ENCODE measurements around the gene IRF2BP1.
A peak's percentile ranks its signal among the peaks of the same experiment; 100 is the strongest.
"Not testable (repeated sequence)": the region's sequence is repeated elsewhere in the genome, so short reads cannot be mapped to it uniquely, and the experiment has no call there.

The IRF2BP1 gene

GRCh38 chr19:45881082-45881908, 4.6 kb downstream of the IRF2BP1 start:
- no peak for DNase-seq

GRCh38 chr19:45879971-45880370, 6.0 kb downstream of the IRF2BP1 start:
- no peak for DNase-seq

GRCh38 chr19:45879055-45879454, 6.9 kb downstream of the IRF2BP1 start:
- no peak for DNase-seq

DNA sequence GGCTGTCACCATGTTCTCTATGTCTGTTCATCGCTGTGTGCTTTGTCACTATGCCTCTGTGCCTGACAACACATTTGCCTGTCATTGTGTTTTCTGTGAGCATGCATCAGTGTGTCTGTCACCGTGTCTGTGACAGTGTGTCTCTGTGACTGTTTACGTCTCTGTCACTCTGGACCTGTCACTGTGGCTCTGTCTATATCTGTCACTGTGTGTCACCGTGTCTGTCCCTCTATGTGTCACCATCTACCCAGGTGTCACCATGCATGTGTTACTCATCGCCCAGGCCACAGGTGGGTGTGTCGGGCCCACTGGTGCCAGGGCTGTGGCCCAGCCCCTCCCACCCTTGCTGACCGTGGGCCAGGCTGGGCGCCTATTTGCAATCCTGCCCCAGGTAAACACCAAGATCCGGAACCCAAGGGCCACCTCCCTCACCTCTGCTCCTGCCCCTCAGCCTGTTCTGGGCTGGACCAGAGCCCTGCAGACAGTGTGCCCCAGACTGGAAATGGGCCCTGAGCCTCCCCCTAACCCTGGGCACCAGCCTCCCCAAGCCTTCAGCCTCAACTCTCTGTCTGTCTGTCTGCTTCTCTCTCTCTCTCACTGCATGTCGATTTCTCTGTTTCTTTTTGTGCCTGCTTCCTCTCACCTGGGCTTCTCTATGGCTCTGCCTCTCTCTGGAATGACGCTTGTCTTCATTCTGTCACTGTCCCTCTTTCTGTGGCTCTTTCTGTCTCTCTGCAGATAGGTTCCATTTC, 7.7 kb downstream of the IRF2BP1 start:
- DNase-seq, result no peak

DNA sequence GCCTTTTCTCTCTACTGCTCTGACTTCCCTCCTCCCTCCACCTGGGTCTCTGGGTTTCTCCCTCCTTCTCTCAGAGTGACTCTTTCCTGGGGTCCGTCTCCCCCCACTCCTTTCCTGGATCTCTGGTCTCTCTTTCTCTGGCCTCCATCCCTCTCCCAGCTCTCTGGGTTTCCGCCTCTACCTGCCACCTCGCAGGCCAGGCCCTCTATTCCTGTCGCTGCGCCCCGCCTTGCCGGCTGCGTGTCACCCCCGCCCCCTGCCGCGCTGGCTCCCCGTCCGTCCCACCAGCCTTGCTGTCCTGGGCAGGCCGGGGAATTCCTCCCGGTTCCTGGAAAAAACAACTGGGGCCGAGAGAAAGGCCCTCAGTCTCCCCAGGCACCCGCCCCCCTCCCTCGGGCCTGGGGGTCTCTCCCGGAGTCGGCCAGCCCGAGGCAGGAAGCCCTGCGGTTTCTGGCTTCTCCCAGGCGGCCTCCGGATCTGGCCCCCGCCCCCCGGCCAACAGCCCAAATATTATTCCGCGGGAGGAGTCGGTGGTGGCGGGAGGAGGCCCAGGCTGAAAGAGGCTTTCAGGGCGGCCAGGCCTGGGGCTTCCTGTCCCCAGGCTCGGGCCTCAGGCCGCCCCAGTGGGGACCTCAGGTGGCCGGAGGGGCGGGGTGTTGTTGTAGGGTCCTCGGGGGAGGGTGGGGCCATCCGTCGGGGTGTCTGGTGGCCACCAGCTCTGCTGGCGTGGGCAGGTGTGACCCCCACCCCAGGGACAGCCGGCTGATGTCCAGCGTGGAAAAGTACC, 9.3 kb downstream of the IRF2BP1 start:
- no peak for DNase-seq

- DNase-seq, result no peak
These were observed 9.9 kb downstream of the IRF2BP1 start for GRCh38 chr19:45876161-45876410.

- no peak for DNase-seq
These were observed 11.3 kb downstream of the IRF2BP1 start for GRCh38 chr19:45874620-45874966.

- no peak for DNase-seq
These were observed 12.6 kb downstream of the IRF2BP1 start for GRCh38 chr19:45873219-45873772.

- DNase-seq, result no peak
These were observed 13.6 kb downstream of the IRF2BP1 start for GRCh38 chr19:45872095-45872919.

GRCh38 chr19:45870798-45871197, 15.1 kb downstream of the IRF2BP1 start:
- no peak for DNase-seq

- not testable (repeated sequence) for DNase-seq
These were observed 18.7 kb downstream of the IRF2BP1 start for GRCh38 chr19:45867241-45867640.

GRCh38 chr19:45866400-45867176, 19.4 kb downstream of the IRF2BP1 start:
- DNase-seq, result no peak

- no peak for DNase-seq
These were observed 20.5 kb downstream of the IRF2BP1 start for GRCh38 chr19:45865269-45865948.

GRCh38 chr19:45864629-45865082, 21.3 kb downstream of the IRF2BP1 start:
- DNase-seq, result no peak

DNA sequence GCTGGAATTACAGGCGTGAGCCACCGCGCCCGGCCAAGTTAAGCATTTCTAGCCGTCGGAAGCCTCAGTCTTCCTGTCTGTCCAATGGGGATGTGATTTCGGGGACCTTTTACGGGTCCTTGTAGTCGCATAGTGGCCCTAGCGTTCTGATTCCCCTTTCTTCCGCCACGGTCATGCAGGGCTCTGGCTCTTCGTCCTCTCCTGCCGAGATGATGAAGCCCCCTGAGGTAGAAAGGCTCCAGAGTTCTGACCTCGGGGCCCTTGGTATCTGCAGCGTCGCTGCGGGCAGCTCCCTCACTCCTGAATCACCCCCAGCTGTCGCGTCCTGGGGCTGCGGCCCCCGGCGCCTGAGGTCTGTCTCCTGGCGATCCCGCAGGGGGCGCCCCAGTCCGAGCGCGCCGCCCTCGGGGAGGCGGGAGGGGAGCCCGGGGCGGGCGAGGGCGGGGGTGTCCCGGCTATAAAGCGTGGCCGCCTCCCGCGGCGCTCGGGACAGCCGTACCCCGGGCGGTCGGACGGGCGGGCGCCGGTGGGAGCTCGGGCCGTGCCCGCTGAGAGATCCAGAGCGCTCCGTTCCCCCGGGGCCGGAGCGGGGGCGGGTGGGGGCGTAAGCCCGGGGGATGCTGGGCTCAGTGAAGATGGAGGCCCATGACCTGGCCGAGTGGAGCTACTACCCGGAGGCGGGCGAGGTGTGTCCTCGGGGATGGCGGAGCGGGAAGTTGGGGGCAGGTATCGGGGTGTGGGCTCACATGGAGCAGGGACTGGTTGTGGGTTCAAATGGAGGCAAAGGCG, 21.9 kb downstream of the IRF2BP1 start, which contains the start of gene FOXA3:
FOXA3 (plus strand) TSS at position 487 of the 789 bp plus-strand sequence; CDS start at position 618, 131 bp downstream.
- DNase-seq, result no peak

DNA sequence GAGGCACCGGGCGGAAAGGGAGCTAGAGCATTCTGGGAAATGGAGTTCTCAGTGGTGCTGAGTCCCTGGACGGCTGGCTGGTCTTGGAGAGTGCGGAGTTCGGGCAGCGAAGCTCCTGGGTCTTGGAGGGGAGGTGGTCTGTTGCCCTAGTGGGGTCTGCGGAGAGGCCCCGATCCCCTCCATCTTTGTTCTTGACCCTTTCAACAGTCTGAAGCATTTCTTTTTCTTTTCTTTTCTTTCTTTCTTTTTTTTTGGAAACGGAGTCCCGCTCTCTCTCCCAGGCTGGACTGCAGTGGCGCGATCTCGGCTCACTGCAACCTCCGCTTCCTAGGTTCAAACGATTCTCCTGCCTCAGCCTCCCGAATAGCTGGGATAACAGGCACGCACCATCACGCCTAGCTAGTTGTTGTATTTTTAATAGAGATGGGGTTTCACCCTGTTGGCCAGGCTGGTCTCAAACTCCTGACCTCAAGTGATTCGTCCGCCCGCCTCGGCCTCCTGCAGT, 22.6 kb downstream of the IRF2BP1 start:
- no peak for DNase-seq

DNA sequence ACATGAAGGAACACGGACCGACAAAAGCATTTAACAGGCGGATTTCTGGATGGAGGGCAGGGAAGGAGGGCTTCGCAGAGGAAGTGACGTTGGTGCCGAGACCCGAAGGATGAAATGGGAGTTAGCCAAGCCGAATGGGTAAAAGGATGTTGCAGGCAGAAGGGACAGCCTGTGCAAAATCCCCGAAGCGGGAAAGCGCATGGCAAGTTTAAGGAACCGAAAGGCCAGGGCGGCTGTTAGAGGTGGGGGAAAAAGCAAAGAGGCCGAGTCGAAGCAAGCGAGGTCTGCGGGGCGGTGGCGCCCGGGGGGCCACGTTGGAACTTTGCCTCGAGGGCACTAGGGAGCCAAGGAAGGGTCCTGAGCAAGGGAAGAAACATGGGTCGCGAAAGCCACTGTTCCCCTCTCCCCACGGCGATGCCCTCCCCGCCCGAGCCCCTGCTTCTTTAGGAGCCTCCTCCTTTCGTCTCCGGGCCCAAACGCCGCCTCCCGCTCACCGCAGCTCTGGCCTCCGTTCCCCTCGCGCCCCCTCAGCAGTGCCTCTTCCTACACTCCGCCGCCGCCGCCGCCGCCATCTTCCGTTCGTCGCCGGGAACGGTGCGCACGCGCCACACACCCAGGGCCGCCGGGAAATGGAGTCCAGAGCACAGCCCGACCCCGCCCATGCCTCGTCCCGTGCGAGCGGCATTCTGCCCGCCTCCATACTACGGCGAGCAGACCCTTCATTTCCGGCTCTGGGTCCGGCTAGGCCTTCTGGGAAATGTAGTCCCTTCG, 23.2 kb downstream of the IRF2BP1 start, which contains the start of gene SYMPK:
SYMPK (minus strand) TSS at position 584 of the 771 bp plus-strand sequence. CDS start 8,652 bp downstream, outside the sequence.
- peak; percentile 97 for DNase-seq

DNA sequence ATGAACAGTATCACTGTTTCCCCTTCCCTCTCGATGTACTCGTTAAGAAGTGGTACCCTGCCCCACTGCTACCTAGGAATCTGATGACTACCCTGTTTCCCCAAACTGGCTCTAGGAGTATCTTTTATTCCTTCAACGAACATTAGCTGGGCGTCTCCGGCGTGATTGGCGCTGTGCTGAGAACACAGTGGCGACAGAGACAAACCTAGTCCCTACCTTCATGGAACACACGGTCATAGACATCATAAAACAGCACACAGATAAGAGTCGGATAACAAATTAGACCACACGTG, 23.7 kb downstream of the IRF2BP1 start:
- DNase-seq, result no peak
